ENCODE data around the gene RABEP1.
"Not testable (repeated sequence)": the region's sequence is repeated elsewhere in the genome, so short reads cannot be mapped to it uniquely, and the experiment has no call there.

RABEP1 gene

DNA sequence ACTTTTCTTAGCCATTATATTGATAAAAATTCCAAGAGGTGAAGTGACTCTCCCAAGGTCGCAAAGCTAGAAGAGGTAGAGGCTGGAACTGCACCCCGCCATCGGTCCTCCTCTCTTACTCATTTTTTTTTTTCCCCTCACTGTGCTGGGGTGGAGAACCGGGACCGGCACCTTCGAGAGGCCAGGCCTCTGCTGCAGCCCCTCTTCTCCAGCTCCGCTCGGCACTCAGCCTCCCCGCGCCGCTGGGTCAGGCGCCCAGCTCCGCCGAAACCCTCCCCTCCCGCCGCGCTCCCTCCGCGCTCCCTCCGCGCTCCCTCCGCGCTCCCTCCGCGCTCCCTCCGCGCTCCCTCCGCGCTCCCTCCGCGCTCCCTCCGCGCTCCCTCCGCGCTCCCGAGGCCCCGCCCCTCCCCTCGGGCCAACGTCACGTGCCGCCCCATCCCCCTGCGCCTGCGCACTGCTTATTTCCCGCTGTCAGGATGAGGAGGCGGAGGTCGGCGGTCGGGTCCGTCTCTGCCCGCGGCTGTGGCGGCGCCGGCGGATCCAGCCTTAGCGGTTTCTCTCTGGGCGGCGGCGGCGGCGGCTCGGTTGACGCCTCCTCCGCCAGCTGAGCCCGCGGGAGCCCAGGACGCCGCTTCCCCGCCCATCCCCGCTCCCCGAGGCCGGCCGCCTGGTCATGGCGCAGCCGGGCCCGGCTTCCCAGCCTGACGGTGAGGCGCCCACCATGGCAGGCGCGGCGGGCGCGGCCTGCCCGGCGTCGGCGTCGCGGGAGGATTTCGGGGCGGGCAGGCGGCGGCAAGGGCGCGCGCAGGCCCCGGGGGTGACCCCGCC, at the start of gene RABEP1:
Gene RABEP1 (plus strand): TSS at position 471 of the 828 bp plus-strand sequence. CDS start 203 bp downstream, at position 674.
- DNase-seq (ENCODE audit: low read depth in 1 of 2, low spot score in 1 of 2) = peak; percentile 89 to 91

- not testable (repeated sequence) for DNase-seq (ENCODE audit: low read depth in 1 of 2, low spot score in 1 of 2)
These were observed 48.6 kb upstream of the RABEP1 start for GRCh38 chr17:5233492-5233891.

DNA sequence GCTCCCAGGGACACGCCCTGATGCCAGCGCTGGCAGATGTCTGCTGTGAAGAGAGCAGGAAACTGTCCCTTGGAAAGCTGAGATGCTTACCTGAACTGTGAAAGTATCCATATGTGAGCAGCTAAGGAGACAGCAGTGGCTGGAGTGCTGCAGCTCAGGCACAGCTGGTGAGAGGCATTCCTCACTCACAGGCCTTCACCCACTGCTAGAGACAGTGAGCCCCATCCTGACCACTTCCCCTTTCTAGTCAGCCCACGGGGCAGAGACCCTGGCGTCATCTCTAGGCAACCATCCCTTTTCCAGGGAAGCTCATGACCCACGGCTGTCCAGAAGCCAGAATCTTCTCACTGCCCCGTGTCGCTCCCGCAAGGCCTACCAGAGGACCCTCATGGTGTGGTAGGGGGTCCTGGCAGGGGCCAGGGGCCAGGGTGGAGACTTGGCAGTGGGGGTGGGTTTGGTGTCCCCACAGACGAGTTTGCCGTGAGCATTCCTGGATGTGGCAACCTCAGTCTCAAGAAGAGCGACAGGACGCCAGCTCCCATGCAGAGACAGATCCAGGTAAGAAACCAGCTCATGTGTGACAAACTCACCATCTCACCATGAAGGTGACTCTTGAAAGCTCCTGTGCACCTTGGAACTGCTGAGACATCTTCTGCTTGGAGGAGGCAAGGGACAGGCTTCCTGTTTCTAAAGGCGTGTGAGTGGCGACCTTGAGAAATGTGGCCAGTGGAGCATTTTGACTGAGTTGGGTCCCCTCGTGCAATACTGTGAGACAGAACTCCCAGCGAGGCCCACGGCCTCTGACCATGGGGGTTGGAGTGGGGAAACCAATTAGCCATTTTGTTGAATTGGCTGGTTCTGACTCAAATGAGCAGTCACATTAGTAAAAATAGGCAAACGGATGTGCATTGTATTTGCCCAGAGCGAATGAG, 47.2 kb upstream of the RABEP1 start, which contains the start of gene SCIMP:
Gene SCIMP (minus strand): TSS at position 216 of the 932 bp plus-strand sequence. CDS start 105 bp downstream, at position 111.
- no peak for DNase-seq (ENCODE audit: low read depth in 1 of 2, low spot score in 1 of 2)

DNA sequence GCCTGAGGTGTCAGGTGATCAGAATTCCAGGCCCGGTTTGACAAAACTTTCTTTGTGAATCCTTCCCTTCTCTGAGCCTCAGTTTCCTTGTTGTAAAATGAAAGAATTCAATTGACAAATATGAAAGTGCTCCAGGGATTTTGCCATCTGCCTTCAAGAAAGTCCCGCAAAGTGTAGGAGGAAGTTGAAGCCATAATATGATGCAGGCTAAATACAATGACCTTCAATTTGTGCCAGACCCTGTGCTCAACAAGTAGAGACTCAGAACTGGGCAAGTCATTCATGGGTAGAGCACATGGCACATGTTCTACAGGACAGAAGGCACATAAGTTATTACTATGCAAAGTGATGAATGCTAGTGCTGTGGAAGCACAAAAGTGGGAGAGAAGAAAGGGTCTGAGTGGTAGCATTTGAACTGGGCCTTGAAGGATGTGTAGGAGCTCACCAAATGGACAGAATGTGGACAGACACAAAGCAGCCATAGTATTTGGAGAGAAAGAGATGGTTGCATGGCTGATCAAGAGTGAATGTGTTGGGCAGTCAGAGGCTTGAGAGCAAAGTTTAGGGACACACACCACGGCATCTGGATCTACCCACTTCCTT, 45.0 kb upstream of the RABEP1 start:
- no peak for DNase-seq (ENCODE audit: low read depth in 1 of 2, low spot score in 1 of 2)

- no peak for DNase-seq (ENCODE audit: low read depth in 1 of 2, low spot score in 1 of 2)
These were observed 44.5 kb upstream of the RABEP1 start for GRCh38 chr17:5237541-5238016.

DNA sequence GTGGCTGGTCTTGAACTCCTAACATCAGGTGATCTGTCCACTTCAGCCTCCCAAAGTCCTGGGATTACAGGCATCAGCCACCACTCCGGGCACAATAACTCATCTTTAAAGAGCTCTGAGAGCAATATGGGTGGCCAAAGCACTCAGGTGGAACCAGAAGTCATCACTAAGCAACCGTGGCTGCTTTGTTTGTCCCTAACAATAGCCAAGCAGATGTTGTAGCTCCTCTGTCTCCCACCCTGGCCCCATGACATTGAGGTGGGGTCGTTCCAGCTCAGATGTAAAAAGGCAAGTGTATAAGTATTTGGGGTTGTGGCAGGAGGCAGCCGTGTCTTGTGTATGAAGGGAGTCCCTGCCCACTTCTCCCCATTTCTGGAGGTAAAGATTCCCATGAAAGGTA, 43.8 kb upstream of the RABEP1 start:
- no peak for DNase-seq (ENCODE audit: low read depth in 1 of 2, low spot score in 1 of 2)

- DNase-seq (ENCODE audit: low read depth in 1 of 2, low spot score in 1 of 2) = not testable (repeated sequence)
These were observed 42.3 kb upstream of the RABEP1 start for GRCh38 chr17:5239769-5240168.

DNA sequence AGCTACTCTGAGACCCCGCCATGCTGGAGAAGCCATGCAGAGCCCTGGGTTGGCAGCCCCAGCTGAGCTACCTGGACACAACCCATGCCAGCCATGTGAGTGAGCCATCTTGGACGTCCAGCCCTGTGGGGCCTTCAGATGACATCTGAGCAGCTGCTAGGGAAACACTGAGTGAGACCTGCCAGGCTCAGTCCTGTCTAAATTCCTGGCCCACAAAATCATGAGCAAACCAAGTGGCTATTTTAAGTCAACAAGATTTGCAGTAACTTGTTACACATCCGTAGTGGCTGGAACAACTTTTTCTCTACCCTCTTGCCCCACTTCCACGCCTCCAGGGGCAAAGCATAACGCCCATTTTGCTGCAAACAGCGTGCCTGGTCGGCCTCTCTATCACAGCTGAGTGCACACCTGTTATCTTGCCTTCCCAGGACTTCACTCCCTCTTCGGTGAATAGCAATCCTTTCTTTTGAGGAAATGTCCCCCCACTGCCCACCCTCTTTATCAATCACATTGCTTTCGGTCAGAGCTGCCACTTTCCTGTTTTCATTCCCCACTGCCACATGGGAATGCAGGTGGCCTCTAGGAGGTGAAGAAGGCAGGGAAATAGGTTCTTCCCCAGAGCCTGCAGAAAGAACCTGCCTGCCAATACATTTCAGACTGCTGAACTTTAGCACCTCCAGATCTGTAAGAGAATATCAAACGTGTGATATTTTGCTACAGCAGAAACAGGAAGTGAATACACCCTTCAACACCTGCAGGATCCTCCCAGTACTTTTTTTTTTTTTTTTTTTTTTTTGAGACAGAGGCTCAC, 40.0 kb upstream of the RABEP1 start:
- DNase-seq (ENCODE audit: low read depth in 1 of 2, low spot score in 1 of 2) = no peak

- DNase-seq (ENCODE audit: low read depth in 1 of 2, low spot score in 1 of 2) = no peak
These were observed 34.5 kb upstream of the RABEP1 start for GRCh38 chr17:5247621-5248020.

DNA sequence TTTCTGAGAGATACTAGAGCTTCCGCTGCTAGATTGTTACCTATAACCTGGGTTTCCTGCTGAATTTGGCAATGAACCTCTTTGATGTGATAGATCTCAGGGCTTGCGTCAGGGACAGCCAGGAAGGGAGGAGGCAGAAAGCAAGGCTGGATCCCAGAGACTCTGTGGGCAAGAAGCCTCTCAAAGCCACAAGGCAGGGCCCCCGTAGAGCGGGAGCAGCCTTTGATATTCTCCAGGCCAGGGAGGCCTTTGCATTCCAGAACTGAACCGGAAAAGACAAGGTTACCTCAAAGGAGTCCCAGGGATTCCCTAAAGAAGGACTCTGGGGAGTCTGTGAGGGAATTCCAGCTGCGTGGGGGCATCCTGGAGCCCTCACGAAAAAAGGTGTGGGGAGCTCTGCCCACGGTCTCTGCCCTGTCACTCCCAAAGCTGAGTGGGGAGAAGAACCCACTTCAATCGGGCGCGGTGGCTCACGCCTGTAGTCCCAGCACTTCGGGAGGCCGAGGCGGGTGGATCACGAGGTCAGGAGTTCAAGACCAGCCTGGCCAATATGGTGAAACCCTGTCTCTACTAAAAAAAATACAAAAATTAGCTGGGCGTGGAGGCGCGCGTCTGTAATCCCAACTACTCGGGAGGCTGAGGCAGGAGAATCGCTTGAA, 33.1 kb upstream of the RABEP1 start:
- no peak for DNase-seq (ENCODE audit: low read depth in 1 of 2, low spot score in 1 of 2)

GRCh38 chr17:5249615-5250014, 32.5 kb upstream of the RABEP1 start:
- DNase-seq (ENCODE audit: low read depth in 1 of 2, low spot score in 1 of 2) = peak in 1 of 2 donors; percentile 35

GRCh38 chr17:5254414-5254813, 27.7 kb upstream of the RABEP1 start:
- no peak for DNase-seq (ENCODE audit: low read depth in 1 of 2, low spot score in 1 of 2)

- DNase-seq (ENCODE audit: low read depth in 1 of 2, low spot score in 1 of 2) = no peak
These were observed 27.1 kb upstream of the RABEP1 start for GRCh38 chr17:5254903-5255521.

DNA sequence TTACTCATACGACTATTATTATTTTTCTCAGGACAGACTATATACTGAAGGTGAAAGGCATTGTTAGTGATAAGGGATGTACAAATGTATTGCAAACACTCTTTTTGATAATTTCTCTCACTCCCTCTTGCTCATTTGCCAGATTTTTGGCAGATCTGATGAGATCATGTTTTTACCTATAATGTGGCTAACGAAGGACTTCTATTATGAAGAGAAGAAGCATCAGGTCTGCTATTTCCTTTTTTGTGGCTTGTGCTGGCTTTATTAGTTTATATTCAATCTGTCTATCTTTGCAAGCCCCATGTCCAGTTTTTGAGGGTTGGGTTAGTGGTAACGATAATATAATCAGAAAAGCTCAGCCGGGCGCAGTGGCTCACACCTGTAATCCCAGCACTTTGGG, 25.0 kb upstream of the RABEP1 start:
- DNase-seq (ENCODE audit: low read depth in 1 of 2, low spot score in 1 of 2) = no peak

- DNase-seq (ENCODE audit: low read depth in 1 of 2, low spot score in 1 of 2) = no peak
These were observed 21.5 kb upstream of the RABEP1 start for GRCh38 chr17:5260542-5260941.

- no peak for DNase-seq (ENCODE audit: low read depth in 1 of 2, low spot score in 1 of 2)
These were observed 19.6 kb upstream of the RABEP1 start for GRCh38 chr17:5262416-5262991.

GRCh38 chr17:5263441-5263840, 18.6 kb upstream of the RABEP1 start:
- DNase-seq (ENCODE audit: low read depth in 1 of 2, low spot score in 1 of 2) = no peak

DNA sequence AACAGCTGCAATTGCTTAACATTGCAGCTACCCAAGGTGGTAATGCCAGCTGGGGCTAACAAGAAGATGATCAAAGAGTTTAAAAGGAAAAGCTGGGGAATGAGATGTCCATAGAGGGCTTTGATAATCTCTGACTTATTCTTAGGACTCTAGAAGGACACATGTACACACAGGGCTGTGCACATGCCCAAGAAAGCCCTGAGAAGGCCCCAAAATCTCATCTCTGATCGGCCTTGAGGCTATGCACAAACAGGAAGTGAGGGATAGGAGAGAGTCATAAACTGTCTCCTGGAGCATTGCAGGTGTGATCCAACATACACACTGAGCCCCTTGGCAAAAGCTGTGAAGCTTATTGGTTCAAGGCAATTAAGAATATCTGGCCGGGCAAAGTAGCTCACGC, 17.2 kb upstream of the RABEP1 start:
- no peak for DNase-seq (ENCODE audit: low read depth in 1 of 2, low spot score in 1 of 2)
